PFSK-1 (cell line): Measurements from ENCODE around the gene TGFB2.

Experiments
- FOXP2 ChIP-seq: optimal IDR thresholded peaks from 2 replicates; pipeline ENCODE3; 2011; ENCODE audit warnings: borderline replicate concordance, control low read depth, inconsistent platforms; ENCODE audit not compliant: insufficient read depth; ENCODE audit errors: extremely low read length, extremely low read depth
- POLR2AphosphoS5 ChIP-seq: IDR thresholded peaks from 2 replicates; pipeline ENCODE4 v1.6.1; 2012; ENCODE audit warnings: low read depth, mild to moderate bottlenecking, control low read depth, low read length, moderate library complexity
- REST ChIP-seq, 2 experiments: IDR thresholded peaks; 2 replicates each; pipeline versions ENCODE4 v1.6.1 to v1.8.0; 2011 to 2012; ENCODE audit warnings: low read depth in 2 of 2, low read length in 2 of 2, control low read depth in 1 of 2, inconsistent platforms in 1 of 2, mild to moderate bottlenecking in 1 of 2, moderate library complexity in 1 of 2; ENCODE audit not compliant: insufficient read depth in 1 of 2
- SIN3A ChIP-seq: IDR thresholded peaks from 2 replicates; pipeline ENCODE4 v1.6.1; 2012; ENCODE audit warnings: mild to moderate bottlenecking, low read length, moderate library complexity, borderline replicate concordance; ENCODE audit not compliant: insufficient read depth
- TAF1 ChIP-seq: IDR thresholded peaks from 2 replicates; pipeline ENCODE4 v1.6.1; 2012; ENCODE audit warnings: low read length, control low read depth, borderline replicate concordance; ENCODE audit not compliant: insufficient read depth

TGFB2 gene

GRCh38 chr1:218412171-218412570 is 67.0 kb downstream of the TGFB2 start:
- TF ChIP-seq POLR2AphosphoS5, result no peak
- TF ChIP-seq FOXP2, result no peak
- no peak for TF ChIP-seq TAF1
- no peak for TF ChIP-seq REST (IDR thresholded peaks at IDR 0.05; ENCODE audit: insufficient read depth in 1 of 2, low read depth in 2 of 2, low read length in 2 of 2)
- no peak for TF ChIP-seq SIN3A

GRCh38 chr1:218413179-218413578 is 68.0 kb downstream of the TGFB2 start:
- no peak for TF ChIP-seq POLR2AphosphoS5
- TF ChIP-seq TAF1, result no peak
- no peak for TF ChIP-seq REST (IDR thresholded peaks at IDR 0.05; ENCODE audit: insufficient read depth in 1 of 2, low read depth in 2 of 2, low read length in 2 of 2)
- TF ChIP-seq FOXP2, result no peak
- TF ChIP-seq SIN3A, result no peak

- no peak for TF ChIP-seq SIN3A
- TF ChIP-seq REST (IDR thresholded peaks at IDR 0.05; ENCODE audit: insufficient read depth in 1 of 2, low read depth in 2 of 2, low read length in 2 of 2), result no peak
- no peak for TF ChIP-seq POLR2AphosphoS5
- TF ChIP-seq FOXP2, result no peak
- no peak for TF ChIP-seq TAF1
These were observed 69.1 kb downstream of the TGFB2 start for GRCh38 chr1:218414060-218414728.

- TF ChIP-seq POLR2AphosphoS5 (no peak), REST (IDR thresholded peaks at IDR 0.05; ENCODE audit: insufficient read depth in 1 of 2, low read depth in 2 of 2, low read length in 2 of 2) (no peak), FOXP2 (no peak), SIN3A (no peak), TAF1 (no peak)
These were observed 70.6 kb downstream of the TGFB2 start for GRCh38 chr1:218415726-218416125.
